22Rv1 (cell line): Measurements from ENCODE around the gene GPC4.
"Not testable (repeated sequence)": the region's sequence is repeated elsewhere in the genome, so short reads cannot be mapped to it uniquely, and the experiment has no call there.

ENCODE experiments used
- H3K27ac ChIP-seq: fragments of 450-650 bp; 2 replicates; pipeline ENCODE4 v1.5.1; 2017
- CTCF ChIP-seq: fragments of 450-650 bp; IDR thresholded peaks from 2 replicates; pipeline ENCODE4 v1.5.1; 2017; ENCODE audit warnings: mild to moderate bottlenecking
- ZFX ChIP-seq: fragments of 450-650 bp; IDR thresholded peaks from 2 replicates; pipeline ENCODE4 v1.6.1; 2017; ENCODE audit warnings: antibody characterized with exemption, borderline replicate concordance

GPC4 gene

GRCh38 chrX:133325422-133325821, 89.9 kb downstream of the GPC4 start:
- no peak for TF ChIP-seq ZFX
- TF ChIP-seq CTCF: no peak
- H3K27ac ChIP-seq: no peak overlapping the region

GRCh38 chrX:133323431-133323830, 91.9 kb downstream of the GPC4 start:
- no peak overlapping the region for H3K27ac ChIP-seq
- TF ChIP-seq CTCF (no peak), ZFX (no peak)

GRCh38 chrX:133322269-133322668, 93.0 kb downstream of the GPC4 start:
- not testable (repeated sequence) for H3K27ac ChIP-seq

- no peak for TF ChIP-seq ZFX
- TF ChIP-seq CTCF: no peak
- no peak overlapping the region for H3K27ac ChIP-seq
These were observed 93.8 kb downstream of the GPC4 start for GRCh38 chrX:133321451-133321850.

- H3K27ac ChIP-seq: no peak overlapping the region
- TF ChIP-seq ZFX: no peak
- no peak for TF ChIP-seq CTCF
These were observed 101.0 kb downstream of the GPC4 start for GRCh38 chrX:133314281-133314680.

GRCh38 chrX:133308499-133308897, 106.8 kb downstream of the GPC4 start:
- no peak overlapping the region for H3K27ac ChIP-seq
- no peak for TF ChIP-seq ZFX
- TF ChIP-seq CTCF: no peak

GRCh38 chrX:133307637-133308498, 107.4 kb downstream of the GPC4 start:
- H3K27ac ChIP-seq: no peak overlapping the region
- TF ChIP-seq ZFX: no peak
- no peak for TF ChIP-seq CTCF

GRCh38 chrX:133307094-133307493, 108.2 kb downstream of the GPC4 start:
- TF ChIP-seq ZFX (no peak), CTCF (no peak)
- H3K27ac ChIP-seq: no peak overlapping the region
